Measurements from ENCODE around the gene SLC9A3. TPM values are rescaled to one million over a fixed set of nuclear protein-coding genes. Genes with fewer than 3 reads are reported as not detected.

SLC9A3 gene
- total and polyA plus RNA-seq, 8 donors = 2.7 to 142 (median 14.9) TPM

GRCh38 chr5:430214-430925 is 93.9 kb downstream of the SLC9A3 start:
- 82 to 85% (median 83%) methylated on average over 23 to 25 of the region's 25 CpGs for WGBS, 5 donors
- intact Hi-C loops (cut with DNase I; ENCODE audit: low total_unique reads) = no loop called here
- H3K9me3 ChIP-seq = no peaks in the 10 kb centered on the region
- H3K27ac ChIP-seq = no peak overlapping the region
- peaks cover 0 to 31% (median 0%) of the 10 kb centered on the region in 3 donors for H3K27me3 ChIP-seq
- peak in 1 of 2 donors; percentile 17 for DNase-seq
- TF ChIP-seq POLR2AphosphoS5 (IDR thresholded peaks at IDR 0.05) (no peak), POLR2A (IDR thresholded peaks at IDR 0.05) (no peak), EP300 (IDR thresholded peaks at IDR 0.05) (no peak), CTCF (IDR thresholded peaks at IDR 0.05) (no peak)
- no peaks in the 10 kb centered on the region for H3K4me1 ChIP-seq
- H3K4me3 ChIP-seq = no peak overlapping the region
- no peaks in the 10 kb centered on the region for H3K36me3 ChIP-seq

- no peak overlapping the region for H3K27ac ChIP-seq
- no peaks in the 10 kb centered on the region for H3K4me1 ChIP-seq
- no peaks in the 10 kb centered on the region for H3K9me3 ChIP-seq
- intact Hi-C loops (cut with DNase I; ENCODE audit: low total_unique reads) = no loop called here
- H3K27me3 ChIP-seq = peaks cover 0 to 29% (median 0%) of the 10 kb centered on the region in 3 donors
- DNase-seq = peak; percentile 23 to 60
- no peak overlapping the region for H3K4me3 ChIP-seq
- no peaks in the 10 kb centered on the region for H3K36me3 ChIP-seq
- WGBS, 5 donors = 56 to 81% (median 72%) methylated on average over 16 to 35 of the region's 35 CpGs
- TF ChIP-seq EP300 (IDR thresholded peaks at IDR 0.05) (no peak), POLR2A (IDR thresholded peaks at IDR 0.05) (no peak), CTCF (IDR thresholded peaks at IDR 0.05) (no peak), POLR2AphosphoS5 (IDR thresholded peaks at IDR 0.05) (no peak)
These were observed 94.6 kb downstream of the SLC9A3 start for GRCh38 chr5:429453-430188.

- 66 to 84% (median 81%) methylated on average over 15 to 22 of the region's 22 CpGs for WGBS, 5 donors
- Histone ChIP-seq H3K27ac (no peak overlapping the region), H3K9me3 (no peaks in the 10 kb centered on the region), H3K4me1 (no peaks in the 10 kb centered on the region), H3K36me3 (no peaks in the 10 kb centered on the region), H3K27me3 (peaks cover 0 to 24% (median 0%) of the 10 kb centered on the region in 3 donors), H3K4me3 (no peak overlapping the region)
- intact Hi-C loops (cut with DNase I; ENCODE audit: low total_unique reads) = no loop called here
- DNase-seq = peak in 1 of 2 donors; percentile 20
- TF ChIP-seq EP300 (IDR thresholded peaks at IDR 0.05) = no peak
- no peak for TF ChIP-seq CTCF (IDR thresholded peaks at IDR 0.05)
- TF ChIP-seq POLR2AphosphoS5 (IDR thresholded peaks at IDR 0.05) = no peak
- TF ChIP-seq POLR2A (IDR thresholded peaks at IDR 0.05) = no peak
These were observed 95.3 kb downstream of the SLC9A3 start for GRCh38 chr5:428754-429452.

GRCh38 chr5:428219-428618 is 96.0 kb downstream of the SLC9A3 start:
- H3K27me3 ChIP-seq = peaks cover 0 to 18% (median 0%) of the 10 kb centered on the region in 3 donors
- H3K4me1 ChIP-seq = no peaks in the 10 kb centered on the region
- H3K9me3 ChIP-seq = no peaks in the 10 kb centered on the region
- DNase-seq = peak in 1 of 2 donors; percentile 21
- WGBS, 5 donors = 81 to 91% (median 87%) methylated on average over 11 of the region's 11 CpGs
- no peaks in the 10 kb centered on the region for H3K36me3 ChIP-seq
- no peak overlapping the region for H3K4me3 ChIP-seq
- intact Hi-C loops (cut with DNase I; ENCODE audit: low total_unique reads) = no loop called here
- TF ChIP-seq CTCF (IDR thresholded peaks at IDR 0.05) (no peak), POLR2AphosphoS5 (IDR thresholded peaks at IDR 0.05) (no peak), EP300 (IDR thresholded peaks at IDR 0.05) (no peak), POLR2A (IDR thresholded peaks at IDR 0.05) (no peak)
- H3K27ac ChIP-seq = no peak overlapping the region
